ENCODE data around the gene CADPS2. TPM values are rescaled to one million over a fixed set of nuclear protein-coding genes. Genes with fewer than 3 reads are reported as not detected.

The CADPS2 gene
- total RNA-seq, 2 experiments from 2014 or later: not detected

GRCh38 chr7:122433765-122434164, 452.5 kb downstream of the CADPS2 start:
- no peaks in the 10 kb centered on the region for H3K36me3 Mint-ChIP-seq (ENCODE audit: low read depth)
- intact Hi-C loops (cut with micrococcal nuclease): no loop called here
- TF ChIP-seq, protein P1, sequence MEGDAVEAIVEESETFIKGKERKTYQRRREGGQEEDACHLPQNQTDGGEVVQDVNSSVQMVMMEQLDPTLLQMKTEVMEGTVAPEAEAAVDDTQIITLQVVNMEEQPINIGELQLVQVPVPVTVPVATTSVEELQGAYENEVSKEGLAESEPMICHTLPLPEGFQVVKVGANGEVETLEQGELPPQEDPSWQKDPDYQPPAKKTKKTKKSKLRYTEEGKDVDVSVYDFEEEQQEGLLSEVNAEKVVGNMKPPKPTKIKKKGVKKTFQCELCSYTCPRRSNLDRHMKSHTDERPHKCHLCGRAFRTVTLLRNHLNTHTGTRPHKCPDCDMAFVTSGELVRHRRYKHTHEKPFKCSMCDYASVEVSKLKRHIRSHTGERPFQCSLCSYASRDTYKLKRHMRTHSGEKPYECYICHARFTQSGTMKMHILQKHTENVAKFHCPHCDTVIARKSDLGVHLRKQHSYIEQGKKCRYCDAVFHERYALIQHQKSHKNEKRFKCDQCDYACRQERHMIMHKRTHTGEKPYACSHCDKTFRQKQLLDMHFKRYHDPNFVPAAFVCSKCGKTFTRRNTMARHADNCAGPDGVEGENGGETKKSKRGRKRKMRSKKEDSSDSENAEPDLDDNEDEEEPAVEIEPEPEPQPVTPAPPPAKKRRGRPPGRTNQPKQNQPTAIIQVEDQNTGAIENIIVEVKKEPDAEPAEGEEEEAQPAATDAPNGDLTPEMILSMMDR (IDR thresholded peaks at IDR 0.05): no peak
- no peak overlapping the region for H3K27ac Mint-ChIP-seq
- POLR2A ChIA-PET: no interaction called here
- no peaks in the 10 kb centered on the region for H3K9me3 Mint-ChIP-seq
- DNase-seq (no peak), ATAC-seq (no peak)
- no peaks in the 10 kb centered on the region for H3K27me3 Mint-ChIP-seq
- CTCF ChIA-PET: no interaction called here
- H3K4me3 Mint-ChIP-seq: no peak overlapping the region
- H3K4me1 Mint-ChIP-seq (ENCODE audit: low read depth): no peaks in the 10 kb centered on the region

GRCh38 chr7:122430710-122431109, 455.6 kb downstream of the CADPS2 start:
- Mint-ChIP-seq H3K9me3 (no peaks in the 10 kb centered on the region), H3K4me3 (no peak overlapping the region), H3K4me1 (ENCODE audit: low read depth) (no peaks in the 10 kb centered on the region), H3K36me3 (ENCODE audit: low read depth) (no peaks in the 10 kb centered on the region), H3K27me3 (no peaks in the 10 kb centered on the region), H3K27ac (no peak overlapping the region)
- CTCF ChIA-PET: interaction anchor here (0.9 kb wide), 1 partner anchor 505 kb away, joined by 3 read pairs; no protein-coding TSS in a partner anchor
- TF ChIP-seq, protein P1 (IDR thresholded peaks at IDR 0.05): no peak
- no peak for DNase-seq
- no peak for ATAC-seq
- POLR2A ChIA-PET: no interaction called here
- intact Hi-C loops (cut with micrococcal nuclease): no loop called here

DNA sequence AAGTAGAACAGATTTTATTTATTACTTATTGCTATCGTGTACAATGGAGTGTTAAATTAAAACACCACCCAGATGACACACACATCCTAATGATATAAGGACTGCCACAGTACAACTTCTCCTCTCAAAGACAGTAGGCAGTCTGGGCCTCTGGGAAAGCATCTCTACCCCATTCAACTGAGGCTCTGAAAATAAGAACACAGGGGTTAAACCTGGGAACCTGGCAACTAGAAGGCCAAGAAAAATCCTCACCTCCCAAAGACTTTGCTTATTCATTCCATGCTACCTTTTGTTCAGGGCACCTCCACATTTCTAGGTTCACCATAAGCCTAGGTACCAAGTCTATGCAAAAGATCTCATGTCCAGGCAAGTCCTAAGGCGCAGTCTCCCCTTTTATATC, 456.3 kb downstream of the CADPS2 start:
- ATAC-seq (no peak), DNase-seq (no peak)
- intact Hi-C loops (cut with micrococcal nuclease): no loop called here
- TF ChIP-seq, protein P1 (IDR thresholded peaks at IDR 0.05): no peak
- no peaks in the 10 kb centered on the region for H3K36me3 Mint-ChIP-seq (ENCODE audit: low read depth)
- H3K9me3 Mint-ChIP-seq: no peaks in the 10 kb centered on the region
- CTCF ChIA-PET: no interaction called here
- no peaks in the 10 kb centered on the region for H3K4me1 Mint-ChIP-seq (ENCODE audit: low read depth)
- no peak overlapping the region for H3K4me3 Mint-ChIP-seq
- H3K27ac Mint-ChIP-seq: no peak overlapping the region
- POLR2A ChIA-PET: no interaction called here
- H3K27me3 Mint-ChIP-seq: no peaks in the 10 kb centered on the region

DNA sequence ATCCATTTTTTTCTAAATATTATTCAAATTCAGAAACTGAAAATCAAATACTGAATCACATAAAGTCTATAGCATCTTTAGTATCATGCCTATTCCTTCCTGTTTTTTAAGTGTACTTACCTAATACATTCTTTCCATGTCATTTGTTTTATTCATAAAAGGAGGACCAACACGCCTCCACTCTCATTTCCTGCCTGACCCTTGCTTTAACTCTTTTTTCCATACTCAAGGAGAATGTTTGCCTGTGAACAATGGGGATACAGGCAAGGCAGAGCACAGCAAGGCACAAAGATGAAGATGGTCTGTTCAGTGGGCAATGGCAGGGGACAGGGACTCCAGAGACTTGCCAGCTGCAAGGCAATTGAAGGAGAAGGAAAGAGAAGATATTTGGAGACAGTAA, 460.5 kb downstream of the CADPS2 start:
- CTCF ChIA-PET: no interaction called here

DNA sequence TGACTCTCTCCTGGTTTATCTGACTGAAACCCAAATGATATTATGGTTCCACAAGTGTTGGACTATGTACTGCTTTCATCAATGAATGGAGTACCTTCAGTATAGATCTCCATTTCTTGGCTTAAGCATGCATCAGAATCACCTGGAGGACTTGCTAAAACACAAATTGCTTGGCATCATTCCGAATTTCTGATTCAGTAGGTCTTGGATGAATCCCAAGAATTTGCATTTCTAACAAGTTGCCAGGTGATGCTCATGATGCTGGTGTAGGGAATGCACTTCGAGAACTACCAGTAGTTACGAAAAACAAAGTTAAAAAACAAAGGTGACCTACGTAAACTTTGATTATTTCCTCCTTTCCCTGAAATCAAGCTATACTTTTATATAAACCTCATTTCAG, 462.7 kb downstream of the CADPS2 start:
- ATAC-seq: no peak

More for the DNA sequence above, 460.5 kb downstream of the CADPS2 start:
- no peak overlapping the region for H3K27ac Mint-ChIP-seq
- intact Hi-C loops (cut with micrococcal nuclease): no loop called here
- POLR2A ChIA-PET: no interaction called here
- DNase-seq (no peak), ATAC-seq (no peak)
- H3K27me3 Mint-ChIP-seq: no peaks in the 10 kb centered on the region
- H3K4me1 Mint-ChIP-seq (ENCODE audit: low read depth): no peaks in the 10 kb centered on the region
- no peak overlapping the region for H3K4me3 Mint-ChIP-seq
- H3K9me3 Mint-ChIP-seq: peaks cover 3% of the 10 kb centered on the region
- no peaks in the 10 kb centered on the region for H3K36me3 Mint-ChIP-seq (ENCODE audit: low read depth)
- TF ChIP-seq, protein P1 (IDR thresholded peaks at IDR 0.05): no peak

More for the DNA sequence above, 462.7 kb downstream of the CADPS2 start:
- Mint-ChIP-seq H3K9me3 (peaks cover 3% of the 10 kb centered on the region), H3K36me3 (ENCODE audit: low read depth) (no peaks in the 10 kb centered on the region), H3K4me3 (no peak overlapping the region), H3K4me1 (ENCODE audit: low read depth) (no peaks in the 10 kb centered on the region), H3K27ac (no peak overlapping the region), H3K27me3 (no peaks in the 10 kb centered on the region)
- TF ChIP-seq, protein P1 (IDR thresholded peaks at IDR 0.05): no peak
- ChIA-PET CTCF (no interaction called here), POLR2A (no interaction called here)
- no peak for DNase-seq
- intact Hi-C loops (cut with micrococcal nuclease): no loop called here

Data from activated CD8-positive, alpha-beta T cell treated with anti-CD3 and anti-CD28 coated beads for 36 hours (primary cell).